GM18867 (cell line): ENCODE measurements around the gene PXT1.
A peak's percentile ranks its signal among the peaks of the same experiment; 100 is the strongest.
"Not testable (repeated sequence)": the region's sequence is repeated elsewhere in the genome, so short reads cannot be mapped to it uniquely, and the experiment has no call there.

Source experiments
- ATAC-seq: cut with Tn5 transposase; IDR thresholded peaks from one replicate; pipeline ENCODE4 v1.9.1; 2021; ENCODE audit warnings: mild to moderate bottlenecking, moderate library complexity; ENCODE audit not compliant: unreplicated experiment

Gene PXT1

DNA sequence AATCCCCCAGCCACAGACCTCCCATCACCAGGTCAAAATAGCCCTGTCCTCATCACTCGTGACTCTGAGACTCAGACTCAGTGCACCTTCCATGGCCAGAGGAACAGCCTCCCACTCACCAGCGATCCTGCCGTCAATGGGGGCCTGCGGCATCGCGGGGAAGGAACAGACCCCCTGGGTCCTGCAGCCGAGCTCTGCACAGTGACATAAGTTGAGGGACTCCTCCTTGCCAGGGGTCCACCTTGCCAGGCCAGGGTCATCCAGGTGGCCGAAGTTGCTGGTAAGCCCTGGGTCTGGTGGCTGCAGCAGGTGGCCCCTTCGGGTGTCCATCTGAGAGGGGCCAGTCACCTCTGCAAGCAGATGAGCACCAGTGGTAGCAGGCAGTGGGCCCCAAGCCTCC, 71.4 kb downstream of the PXT1 start:
- no peak for ATAC-seq

- ATAC-seq, result no peak
These were observed 72.0 kb downstream of the PXT1 start for GRCh38 chr6:36370638-36371037.

- ATAC-seq, result no peak
These were observed 73.5 kb downstream of the PXT1 start for GRCh38 chr6:36368921-36369865.

- no peak for ATAC-seq
These were observed 74.2 kb downstream of the PXT1 start for GRCh38 chr6:36368421-36368820.

- no peak for ATAC-seq
These were observed 74.9 kb downstream of the PXT1 start for GRCh38 chr6:36367743-36368142.

GRCh38 chr6:36364669-36365479, 77.8 kb downstream of the PXT1 start:
- ATAC-seq, result no peak

GRCh38 chr6:36364061-36364635, 78.5 kb downstream of the PXT1 start:
- not testable (repeated sequence) for ATAC-seq

GRCh38 chr6:36363371-36363752, 79.3 kb downstream of the PXT1 start:
- ATAC-seq, result not testable (repeated sequence)

DNA sequence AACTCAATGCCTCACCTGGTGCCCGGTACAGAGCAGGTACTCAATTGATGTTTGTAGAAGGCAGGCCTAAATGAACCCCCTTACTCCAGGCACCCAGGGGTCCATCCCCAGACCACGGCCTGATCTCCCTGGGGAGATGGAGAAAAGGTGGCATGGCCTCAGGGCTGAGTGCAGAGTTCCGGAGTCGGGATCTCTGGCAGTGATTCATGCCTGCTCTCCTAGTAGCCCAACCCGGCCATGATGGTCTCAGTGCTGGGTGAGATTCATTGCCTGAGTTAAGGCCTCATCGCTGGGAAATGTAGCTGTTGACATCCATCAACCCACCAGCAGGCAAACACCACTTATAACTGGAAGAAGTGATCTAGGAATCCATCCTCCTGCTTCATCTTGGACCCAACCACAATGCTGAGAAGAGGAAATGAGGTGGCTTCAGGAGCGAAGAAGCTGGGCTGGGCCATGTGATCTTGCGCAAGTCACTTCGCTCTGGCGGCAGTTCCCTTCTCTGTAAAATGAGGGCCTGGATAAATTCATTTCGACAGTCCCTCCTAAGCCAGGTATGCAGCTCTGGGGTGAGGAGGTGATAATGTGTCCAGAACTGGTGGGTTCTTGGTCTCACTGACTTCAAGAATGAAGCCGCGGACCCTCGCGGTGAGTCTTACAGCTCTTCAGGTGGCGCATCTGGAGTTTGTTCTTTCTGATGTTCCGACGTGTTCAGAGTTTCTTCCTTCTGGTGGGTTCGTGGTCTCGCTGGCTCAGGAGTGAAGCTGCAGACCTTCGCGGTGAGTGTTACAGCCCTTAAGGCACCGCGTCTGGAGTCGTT, 79.9 kb downstream of the PXT1 start:
- ATAC-seq, result no peak

DNA sequence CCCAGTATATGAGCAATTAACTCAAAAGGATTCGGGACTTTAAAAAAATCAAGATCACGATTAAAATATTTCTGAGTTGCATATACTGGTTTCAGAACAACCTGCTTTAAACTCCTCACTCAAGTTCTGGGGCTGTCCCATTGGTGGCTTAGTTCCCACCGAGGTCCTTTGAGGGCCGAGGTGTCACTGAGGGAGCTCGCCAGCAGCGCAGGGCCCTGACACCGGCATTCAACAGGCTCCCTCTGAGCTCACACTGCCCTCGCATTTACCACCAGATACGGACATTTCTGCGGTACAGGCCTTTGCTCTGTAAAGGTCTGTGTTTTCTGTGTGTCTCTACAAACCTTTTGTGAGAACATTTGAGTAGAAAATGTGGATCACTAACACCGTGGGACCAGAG, 81.6 kb downstream of the PXT1 start:
- ATAC-seq, result no peak

DNA sequence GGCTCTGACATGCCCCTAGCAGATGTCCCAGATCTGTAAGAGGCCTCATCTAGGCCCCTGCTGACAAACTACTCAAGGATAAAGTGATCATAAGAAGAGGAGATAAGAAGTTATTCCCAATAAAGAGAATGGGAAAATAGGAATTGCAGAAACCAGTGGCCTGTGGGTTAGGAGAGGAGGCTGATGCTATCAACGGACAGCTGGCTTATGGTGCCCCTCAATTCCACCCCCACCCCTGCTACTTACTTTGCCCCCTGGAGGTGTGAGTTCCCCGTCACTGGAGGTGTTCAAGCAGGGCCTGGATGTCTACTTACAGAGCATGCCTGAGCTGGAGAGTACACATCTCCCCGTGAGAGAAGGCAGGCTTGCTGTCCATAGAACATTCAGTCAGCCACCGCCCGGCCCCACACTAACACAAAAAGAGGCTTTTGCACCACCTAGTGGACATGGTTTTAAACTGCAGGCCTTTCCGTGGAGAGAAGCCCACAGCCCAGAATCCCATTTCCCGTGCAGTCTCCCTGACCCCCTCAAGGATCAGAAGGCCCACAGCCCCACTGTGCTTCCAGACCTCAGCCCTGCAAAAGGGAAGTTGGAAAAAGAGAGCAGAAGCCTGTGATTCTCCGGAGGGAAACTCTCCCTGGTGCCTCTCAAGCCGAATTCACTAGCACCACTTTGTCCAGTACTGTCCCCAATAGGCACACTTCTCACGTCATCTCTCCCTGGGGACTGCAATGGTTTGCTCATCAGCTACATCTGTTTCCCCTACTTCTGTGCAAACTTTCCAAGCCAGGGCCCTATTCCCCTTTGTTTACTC, 82.2 kb downstream of the PXT1 start:
- ATAC-seq, result peak; percentile 50

GRCh38 chr6:36358226-36358915, 84.3 kb downstream of the PXT1 start:
- ATAC-seq, result no peak

- peak; percentile 41 for ATAC-seq
These were observed 84.8 kb downstream of the PXT1 start for GRCh38 chr6:36357872-36358225.

GRCh38 chr6:36355819-36356218, 86.8 kb downstream of the PXT1 start:
- no peak for ATAC-seq

DNA sequence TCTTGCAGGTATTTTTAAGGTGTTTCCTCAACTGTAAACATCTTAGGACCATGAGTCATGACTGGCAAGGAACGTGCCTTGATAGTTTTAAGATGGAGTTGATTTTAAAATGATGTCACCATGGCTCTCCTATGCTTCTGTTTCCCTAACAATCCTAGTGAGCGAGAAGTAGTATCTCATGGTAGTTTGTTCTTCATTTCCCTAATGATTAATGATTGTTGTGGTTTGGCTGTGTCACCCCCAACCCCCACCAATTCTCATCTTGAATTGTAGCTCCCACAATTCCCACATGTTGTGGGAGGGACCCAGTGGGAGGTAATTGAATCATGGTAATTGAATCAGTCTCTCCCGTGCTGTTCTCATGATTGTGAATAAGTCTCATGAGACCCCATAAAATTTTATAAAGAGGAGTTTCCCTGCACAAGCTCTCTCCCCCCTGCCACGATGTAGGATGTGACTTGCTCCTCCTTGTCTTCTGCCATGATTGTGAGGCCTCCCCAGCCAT, 89.2 kb downstream of the PXT1 start:
- no peak for ATAC-seq

- ATAC-seq, result no peak
These were observed 90.0 kb downstream of the PXT1 start for GRCh38 chr6:36352477-36353157.

GRCh38 chr6:36350681-36351571, 91.7 kb downstream of the PXT1 start:
- ATAC-seq, result no peak

GRCh38 chr6:36350082-36350481, 92.6 kb downstream of the PXT1 start:
- ATAC-seq, result no peak
